ENCODE data around the gene AKAP12. TPM values are rescaled to one million over a fixed set of nuclear protein-coding genes. Genes with fewer than 3 reads are reported as not detected.
"Not testable (repeated sequence)": the region's sequence is repeated elsewhere in the genome, so short reads cannot be mapped to it uniquely, and the experiment has no call there.

The AKAP12 gene
- total and polyA plus RNA-seq, 12 donors: 5.7 to 43.3 (median 12.2) TPM

DNA sequence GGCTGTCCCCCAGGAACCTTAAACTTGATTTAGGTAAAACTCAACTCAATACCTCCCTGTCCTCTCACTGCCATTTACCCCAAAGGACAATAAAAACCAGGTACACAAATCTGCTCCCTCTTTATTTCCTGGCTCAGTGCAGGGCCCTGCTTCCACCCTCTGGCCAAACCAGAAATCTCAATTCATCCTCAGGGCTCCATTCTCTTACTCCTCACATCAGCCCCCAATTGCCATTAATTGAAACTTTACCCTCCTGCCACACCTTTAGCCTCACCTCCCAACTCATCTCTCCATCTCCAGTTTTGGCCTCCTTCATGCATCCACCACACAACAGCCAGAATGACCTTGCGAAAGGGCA is 141.1 kb downstream of the AKAP12 start:
- peak overlapping the region in 3 of 10 donors; percentile 4 to 86 (median 17) for H3K27ac ChIP-seq
- WGBS, 2 donors: 95 to 100% methylated on average over 1 of the region's 1 CpG
- H3K4me3 ChIP-seq: no peak overlapping the region

DNA sequence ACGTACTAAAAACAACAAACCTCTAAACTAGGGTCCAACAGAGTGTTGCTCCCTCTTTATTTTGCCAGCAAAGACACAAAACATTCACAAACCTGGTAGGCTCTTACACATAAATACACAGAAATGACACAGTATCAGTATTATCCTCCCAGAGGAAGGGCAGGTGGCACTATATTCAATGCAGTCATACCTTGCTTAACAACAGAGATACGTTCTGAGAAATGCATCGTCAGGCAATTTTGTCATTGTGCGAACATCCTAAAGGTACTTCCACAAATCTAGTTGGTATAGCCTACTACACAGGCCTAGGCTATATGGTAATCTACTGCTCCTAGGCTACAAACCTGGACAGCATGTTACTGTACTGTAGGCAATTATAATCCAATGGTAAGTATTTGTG is 142.0 kb downstream of the AKAP12 start:
- peaks cover 0 to 9% (median 0%) of the 10 kb centered on the region in 9 donors for H3K36me3 ChIP-seq
- DNase-seq (no peak), ATAC-seq (no peak)
- 88 to 96% methylated on average over 4 of the region's 4 CpGs for WGBS, 2 donors
- intact Hi-C loops (cut with DNase I): no loop called here
- no peak overlapping the region for H3K4me3 ChIP-seq
- H3K27ac ChIP-seq: no peak overlapping the region
- no peaks in the 10 kb centered on the region for H3K27me3 ChIP-seq
- no peak for TF ChIP-seq CTCF (IDR thresholded peaks at IDR 0.05)
- H3K9me3 ChIP-seq: no peaks in the 10 kb centered on the region
- H3K4me1 ChIP-seq: peaks cover 0 to 38% (median 17%) of the 10 kb centered on the region in 9 donors

More for the DNA sequence above, 141.1 kb downstream of the AKAP12 start:
- intact Hi-C loops (cut with DNase I): no loop called here
- no peak for DNase-seq
- Histone ChIP-seq H3K36me3 (peaks cover 0 to 9% (median 0%) of the 10 kb centered on the region in 9 donors), H3K9me3 (no peaks in the 10 kb centered on the region), H3K27me3 (no peaks in the 10 kb centered on the region), H3K4me1 (peaks cover 0 to 38% (median 17%) of the 10 kb centered on the region in 9 donors)
- no peak for ATAC-seq
- TF ChIP-seq CTCF (IDR thresholded peaks at IDR 0.05): no peak

- WGBS, 2 donors: 97% methylated on average over 9 of the region's 9 CpGs
- intact Hi-C loops (cut with DNase I); H3K4me3 ChIP-seq; DNase-seq; H3K27me3 ChIP-seq; ATAC-seq; H3K27ac ChIP-seq; H3K9me3 ChIP-seq: not testable (repeated sequence)
- H3K36me3 ChIP-seq: peaks cover 0 to 18% (median 0%) of the 10 kb centered on the region in 9 donors
- H3K4me1 ChIP-seq: peaks cover 0 to 38% (median 17%) of the 10 kb centered on the region in 9 donors
Observed at GRCh38 chr6:151382631-151383030, 142.9 kb downstream of the AKAP12 start.

GRCh38 chr6:151384151-151384550 is 144.4 kb downstream of the AKAP12 start:
- intact Hi-C loops (cut with DNase I): no loop called here
- DNase-seq: no peak
- Histone ChIP-seq H3K4me1 (peaks cover 0 to 51% (median 32%) of the 10 kb centered on the region in 9 donors), H3K9me3 (no peaks in the 10 kb centered on the region), H3K36me3 (peaks cover 0 to 18% (median 0%) of the 10 kb centered on the region in 9 donors), H3K4me3 (no peak overlapping the region), H3K27ac (no peak overlapping the region), H3K27me3 (no peaks in the 10 kb centered on the region)
- WGBS, 2 donors: 75 to 86% methylated on average over 5 of the region's 5 CpGs
- no peak for TF ChIP-seq CTCF (IDR thresholded peaks at IDR 0.05)
- no peak for ATAC-seq

GRCh38 chr6:151385177-151385576 is 145.4 kb downstream of the AKAP12 start:
- intact Hi-C loops (cut with DNase I): no loop called here
- peak overlapping the region in 3 of 10 donors; percentile 2 to 24 (median 12) for H3K27ac ChIP-seq
- no peak for DNase-seq
- H3K27me3 ChIP-seq: no peaks in the 10 kb centered on the region
- TF ChIP-seq CTCF (IDR thresholded peaks at IDR 0.05): no peak
- H3K36me3 ChIP-seq: peaks cover 0 to 18% (median 0%) of the 10 kb centered on the region in 9 donors
- no peak overlapping the region for H3K4me3 ChIP-seq
- peaks cover 0 to 48% (median 31%) of the 10 kb centered on the region in 9 donors for H3K4me1 ChIP-seq
- H3K9me3 ChIP-seq: no peaks in the 10 kb centered on the region
- WGBS, 2 donors: 55 to 56% methylated on average over 1 of the region's 1 CpG
- ATAC-seq: no peak

Data from heart right ventricle (tissue), 16 donors.